ENCODE measurements around the gene TARS3.
A peak's percentile ranks its signal among the peaks of the same experiment; 100 is the strongest.
"Not testable (repeated sequence)": the region's sequence is repeated elsewhere in the genome, so short reads cannot be mapped to it uniquely, and the experiment has no call there.

The TARS3 gene

DNA sequence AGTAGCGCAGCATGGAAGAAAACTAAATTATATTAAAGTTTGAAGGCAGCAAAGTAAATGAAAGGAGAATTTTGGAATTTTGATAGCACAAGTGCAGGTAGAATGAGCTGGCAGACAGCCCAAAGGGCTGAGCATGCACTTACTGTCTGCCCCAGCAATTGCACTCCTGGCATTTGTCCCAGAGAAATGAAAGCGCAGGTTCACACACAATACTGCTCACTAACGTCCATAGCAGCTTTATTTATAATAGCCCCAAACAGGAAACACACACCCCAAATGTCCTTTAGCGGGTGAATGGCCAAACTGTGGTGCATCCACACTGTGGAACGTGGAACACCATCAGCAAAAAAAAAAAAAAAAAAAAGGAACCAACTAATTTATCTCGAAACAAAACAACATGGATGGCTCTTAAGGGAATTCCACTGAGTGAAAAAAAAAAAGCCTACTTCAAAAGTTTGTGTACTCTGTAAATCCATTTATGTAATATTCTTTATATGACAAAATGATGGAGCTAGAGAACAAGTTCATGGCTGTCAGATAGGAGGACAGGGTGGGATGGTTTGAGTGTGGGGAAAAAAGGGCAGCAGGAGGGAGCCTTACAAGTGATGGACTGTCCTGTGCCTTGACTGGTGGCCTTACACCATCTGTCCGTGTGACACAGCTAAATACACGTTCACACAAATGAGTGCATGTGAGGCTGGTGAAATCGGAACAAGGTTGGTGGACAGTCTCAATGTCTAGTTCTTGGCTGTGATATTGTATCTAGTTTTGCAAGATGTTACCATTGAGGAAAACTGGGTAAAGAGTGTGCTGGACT, 66.1 kb downstream of the TARS3 start:
- Histone ChIP-seq H3K36me3 (ENCODE audit: insufficient read depth, low read length) (no peaks in the 10 kb centered on the region), H3K4me1 (ENCODE audit: insufficient read depth, low read length) (peaks cover 7% of the 10 kb centered on the region; the same call in 1 of the 2 replicates), H4K20me1 (ENCODE audit: insufficient read depth, low read length) (no peaks in the 10 kb centered on the region), H2AFZ (ENCODE audit: low read depth, low read length) (no peak overlapping the region), H3K27ac (ENCODE audit: low read length) (no peak overlapping the region), H3K4me3 (ENCODE audit: low read depth in 1 of 2, low read length in 2 of 2) (no peak overlapping the region), H3K9ac (ENCODE audit: low read depth, low read length) (no peak overlapping the region), H3K79me2 (ENCODE audit: insufficient read depth, low read length) (no peaks in the 10 kb centered on the region), H3K27me3 (ENCODE audit: insufficient read depth, low read length, poor library complexity) (no peaks in the 10 kb centered on the region), H3K4me2 (ENCODE audit: insufficient read depth, low read length) (no peak overlapping the region), H3K9me3 (ENCODE audit: insufficient read depth, low read length, severe bottlenecking) (no peaks in the 10 kb centered on the region)
- DNase-seq, result no peak
- TF ChIP-seq, protein P1, sequence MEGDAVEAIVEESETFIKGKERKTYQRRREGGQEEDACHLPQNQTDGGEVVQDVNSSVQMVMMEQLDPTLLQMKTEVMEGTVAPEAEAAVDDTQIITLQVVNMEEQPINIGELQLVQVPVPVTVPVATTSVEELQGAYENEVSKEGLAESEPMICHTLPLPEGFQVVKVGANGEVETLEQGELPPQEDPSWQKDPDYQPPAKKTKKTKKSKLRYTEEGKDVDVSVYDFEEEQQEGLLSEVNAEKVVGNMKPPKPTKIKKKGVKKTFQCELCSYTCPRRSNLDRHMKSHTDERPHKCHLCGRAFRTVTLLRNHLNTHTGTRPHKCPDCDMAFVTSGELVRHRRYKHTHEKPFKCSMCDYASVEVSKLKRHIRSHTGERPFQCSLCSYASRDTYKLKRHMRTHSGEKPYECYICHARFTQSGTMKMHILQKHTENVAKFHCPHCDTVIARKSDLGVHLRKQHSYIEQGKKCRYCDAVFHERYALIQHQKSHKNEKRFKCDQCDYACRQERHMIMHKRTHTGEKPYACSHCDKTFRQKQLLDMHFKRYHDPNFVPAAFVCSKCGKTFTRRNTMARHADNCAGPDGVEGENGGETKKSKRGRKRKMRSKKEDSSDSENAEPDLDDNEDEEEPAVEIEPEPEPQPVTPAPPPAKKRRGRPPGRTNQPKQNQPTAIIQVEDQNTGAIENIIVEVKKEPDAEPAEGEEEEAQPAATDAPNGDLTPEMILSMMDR (IDR thresholded peaks at IDR 0.05; ENCODE audit: borderline replicate concordance, extremely low read depth, low read length, poor library complexity, severe bottlenecking), result no peak
- TF ChIP-seq EZH2 (IDR thresholded peaks at IDR 0.05; ENCODE audit: borderline replicate concordance, low read depth, low read length, severe bottlenecking), result no peak
- no peak for ATAC-seq (ENCODE audit: insufficient read depth, low read depth)

DNA sequence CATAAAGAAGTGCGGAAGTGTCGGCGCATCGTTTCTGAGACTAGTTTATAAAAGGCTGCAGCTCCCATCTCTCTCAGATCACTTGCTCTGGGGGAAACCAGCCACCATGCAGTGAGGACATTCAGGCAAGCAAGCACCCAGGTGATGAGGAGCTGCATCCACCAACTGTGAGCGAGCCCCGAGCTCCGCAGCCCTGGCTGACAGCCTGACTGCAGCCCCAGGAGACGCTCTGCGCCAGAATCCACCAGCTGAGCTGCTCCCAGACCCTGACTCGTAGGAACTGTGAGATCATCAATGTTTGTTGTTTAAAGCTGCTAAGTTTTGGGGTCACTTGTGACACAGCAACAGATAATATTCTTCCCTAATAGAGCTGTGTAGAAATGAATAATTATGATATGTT, 67.1 kb downstream of the TARS3 start:
- TF ChIP-seq, protein P1 (IDR thresholded peaks at IDR 0.05; ENCODE audit: borderline replicate concordance, extremely low read depth, low read length, poor library complexity, severe bottlenecking), result no peak
- no peak for TF ChIP-seq EZH2 (IDR thresholded peaks at IDR 0.05; ENCODE audit: borderline replicate concordance, low read depth, low read length, severe bottlenecking)
- no peak for DNase-seq

DNA sequence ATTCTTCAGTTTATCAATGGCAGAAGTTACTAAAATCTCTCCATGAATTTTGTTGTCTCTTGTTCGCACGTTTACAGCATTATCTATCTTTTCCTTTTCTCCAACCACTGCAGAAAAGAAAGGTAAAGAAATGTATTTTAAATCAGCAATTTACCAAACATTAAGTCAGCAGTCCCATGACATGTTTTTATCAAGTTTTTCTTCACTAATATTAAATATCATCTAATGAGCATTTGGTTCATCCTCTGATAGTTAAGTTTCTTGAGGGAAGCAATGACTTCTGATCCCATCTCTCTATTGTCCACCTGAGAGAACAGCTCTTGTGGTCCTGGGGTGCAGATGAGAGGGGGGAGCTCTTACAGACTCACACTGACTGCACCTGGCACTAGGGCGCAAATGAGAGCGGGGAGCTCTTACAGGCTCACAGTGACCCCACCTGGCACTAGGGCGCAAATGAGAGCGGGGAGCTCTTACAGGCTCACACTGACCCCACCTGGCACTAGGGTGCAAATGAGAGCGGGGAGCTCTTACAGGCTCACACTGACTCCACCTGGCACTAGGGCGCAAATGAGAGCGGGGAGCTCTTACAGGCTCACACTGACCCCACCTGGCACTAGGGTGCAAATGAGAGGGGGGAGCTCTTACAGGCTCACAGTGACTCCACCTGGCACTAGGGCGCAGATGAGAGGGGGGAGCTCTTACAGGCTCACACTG, 69.5 kb downstream of the TARS3 start:
- not testable (repeated sequence) for H4K20me1 ChIP-seq (ENCODE audit: insufficient read depth, low read length); H3K4me2 ChIP-seq (ENCODE audit: insufficient read depth, low read length); H3K4me3 ChIP-seq (ENCODE audit: low read depth in 1 of 2, low read length in 2 of 2); H3K9ac ChIP-seq (ENCODE audit: low read depth, low read length); ATAC-seq (ENCODE audit: insufficient read depth, low read depth); H2AFZ ChIP-seq (ENCODE audit: low read depth, low read length); H3K27me3 ChIP-seq (ENCODE audit: insufficient read depth, low read length, poor library complexity); H3K36me3 ChIP-seq (ENCODE audit: insufficient read depth, low read length); H3K27ac ChIP-seq (ENCODE audit: low read length); H3K9me3 ChIP-seq (ENCODE audit: insufficient read depth, low read length, severe bottlenecking)
- H3K4me1 ChIP-seq (ENCODE audit: insufficient read depth, low read length), result peaks cover 29% of the 10 kb centered on the region
- peak; percentile 15 for DNase-seq
- TF ChIP-seq, protein P1 (IDR thresholded peaks at IDR 0.05; ENCODE audit: borderline replicate concordance, extremely low read depth, low read length, poor library complexity, severe bottlenecking), result peak; percentile 39
- peaks cover 32% of the 10 kb centered on the region for H3K79me2 ChIP-seq (ENCODE audit: insufficient read depth, low read length)

More for the DNA sequence above, 67.1 kb downstream of the TARS3 start:
- Histone ChIP-seq H3K27me3 (ENCODE audit: insufficient read depth, low read length, poor library complexity) (no peaks in the 10 kb centered on the region), H3K79me2 (ENCODE audit: insufficient read depth, low read length) (peaks cover 8% of the 10 kb centered on the region), H2AFZ (ENCODE audit: low read depth, low read length) (no peak overlapping the region), H3K4me1 (ENCODE audit: insufficient read depth, low read length) (peaks cover 13% of the 10 kb centered on the region; the same call in 1 of the 2 replicates), H4K20me1 (ENCODE audit: insufficient read depth, low read length) (no peaks in the 10 kb centered on the region), H3K36me3 (ENCODE audit: insufficient read depth, low read length) (no peaks in the 10 kb centered on the region; the same call in 1 of the 2 replicates), H3K9me3 (ENCODE audit: insufficient read depth, low read length, severe bottlenecking) (no peaks in the 10 kb centered on the region), H3K9ac (ENCODE audit: low read depth, low read length) (no peak overlapping the region), H3K27ac (ENCODE audit: low read length) (no peak overlapping the region), H3K4me2 (ENCODE audit: insufficient read depth, low read length) (no peak overlapping the region), H3K4me3 (ENCODE audit: low read depth in 1 of 2, low read length in 2 of 2) (no peak overlapping the region)
- no peak for ATAC-seq (ENCODE audit: insufficient read depth, low read depth)

All from DND-41 (cell line).